Neural progenitor cell (in vitro differentiated cells): Measurements from ENCODE around the gene PCDHGA8. TPM values are rescaled to one million over a fixed set of nuclear protein-coding genes. Genes with fewer than 3 reads are reported as not detected.
"Not testable (repeated sequence)": the region's sequence is repeated elsewhere in the genome, so short reads cannot be mapped to it uniquely, and the experiment has no call there.

Experiments used
- DNase-seq: peaks from one replicate; pipeline ENCODE4 v3.0.0-alpha.2; 2016; ENCODE audit warnings: low spot score
- H2AFZ ChIP-seq: fragments of 200-600 bp; sonication (generic); replicated peaks from 2 replicates; pipeline ENCODE4 v1.6.1; 2016; ENCODE audit warnings: antibody characterized with exemption
- H3F3A ChIP-seq: fragments of 200-600 bp; sonication (generic); 2 replicates; pipeline ENCODE4 v1.6.1; 2016; ENCODE audit warnings: antibody characterized with exemption, low read depth
- H3K27ac ChIP-seq: fragments of 200-600 bp; sonication (generic); 2 replicates; pipeline ENCODE4 v1.5.1; 2016; ENCODE audit warnings: mild to moderate bottlenecking
- H3K27me3 ChIP-seq: fragments of 200-600 bp; sonication (generic); 2 replicates; pipeline ENCODE4 v1.6.1; 2016; ENCODE audit warnings: mild to moderate bottlenecking, moderate library complexity
- H3K36me3 ChIP-seq: fragments of 200-600 bp; sonication (generic); 2 replicates; pipeline ENCODE4 v1.5.1; 2016
- H3K4me1 ChIP-seq: fragments of 200-600 bp; sonication (generic); 2 replicates; pipeline ENCODE4 v1.6.1; 2016; ENCODE audit warnings: mixed run types
- H3K4me2 ChIP-seq: fragments of 200-600 bp; sonication (generic); 2 replicates; pipeline ENCODE4 v1.6.1; 2016
- H3K4me3 ChIP-seq: fragments of 200-600 bp; sonication (generic); 2 replicates; pipeline ENCODE4 v1.5.1; 2016
- H3K79me2 ChIP-seq: fragments of 200-600 bp; sonication (generic); 2 replicates; pipeline ENCODE4 v1.6.1; 2016; ENCODE audit warnings: low read depth
- H3K9ac ChIP-seq: fragments of 200-600 bp; sonication (generic); 2 replicates; pipeline ENCODE4 v1.6.1; 2016
- H3K9me3 ChIP-seq: fragments of 200-600 bp; sonication (generic); 2 replicates; pipeline ENCODE4 v1.5.1; 2016; ENCODE audit warnings: low read depth
- H4K20me1 ChIP-seq: fragments of 200-600 bp; sonication (generic); 2 replicates; pipeline ENCODE4 v1.6.1; 2016; ENCODE audit warnings: low read depth
- H3K27ac Mint-ChIP-seq: 3 replicates; pipeline ENCODE4 v1.8.0; 2021; ENCODE audit warnings: mixed read lengths
- H3K27me3 Mint-ChIP-seq: 2 replicates; pipeline ENCODE4 v1.8.0; 2022; ENCODE audit warnings: low read depth, mild to moderate bottlenecking, inconsistent platforms, moderate library complexity, mixed read lengths; ENCODE audit not compliant: insufficient read depth
- H3K36me3 Mint-ChIP-seq: 3 replicates; pipeline ENCODE4 v1.8.0; 2021; ENCODE audit warnings: mixed read lengths
- H3K4me1 Mint-ChIP-seq: 3 replicates; pipeline ENCODE4 v1.8.0; 2021; ENCODE audit warnings: mixed read lengths
- H3K4me3 Mint-ChIP-seq: 3 replicates; pipeline ENCODE4 v1.8.0; 2021; ENCODE audit warnings: mild to moderate bottlenecking, moderate library complexity, mixed read lengths
- H3K9me3 Mint-ChIP-seq: 3 replicates; pipeline ENCODE4 v1.8.0; 2020; ENCODE audit warnings: mixed read lengths
- CTCF ChIP-seq: fragments of 200-600 bp; sonication (generic); IDR thresholded peaks from 2 replicates; pipeline ENCODE4 v1.5.1; 2017; ENCODE audit warnings: antibody characterized with exemption, mild to moderate bottlenecking
- EZH2 ChIP-seq: fragments of 200-600 bp; sonication (generic); IDR thresholded peaks from 2 replicates; pipeline ENCODE4 v1.6.1; 2017; ENCODE audit warnings: antibody characterized with exemption, mild to moderate bottlenecking, moderate library complexity
- EZH2phosphoT487 ChIP-seq: fragments of 200-600 bp; sonication (generic); IDR thresholded peaks from 2 replicates; pipeline ENCODE4 v1.6.1; 2017; ENCODE audit warnings: antibody characterized with exemption
- total RNA-seq: library from RNA; depleted of rRNA; stranded (reverse); fragments of >200 nt; gene quantifications from 2 replicates; pipeline ENCODE4 v1.2.3, GENCODE V29; 2015; ENCODE audit warnings: low replicate concordance

Gene PCDHGA8
- total RNA-seq, 1 donor from 2014 or later: 3.3 TPM

GRCh38 chr5:141403387-141403786 is 11.0 kb downstream of the PCDHGA8 start:
- Histone ChIP-seq H3K4me1 (no peaks in the 10 kb centered on the region), H3F3A (peaks cover 4% of the 10 kb centered on the region), H3K36me3 (no peaks in the 10 kb centered on the region), H3K9ac (no peak overlapping the region), H3K9me3 (peaks cover 16% of the 10 kb centered on the region), H3K27me3 (peaks cover 2% of the 10 kb centered on the region), H3K4me2 (no peak overlapping the region), H3K27ac (no peak overlapping the region), H3K79me2 (no peaks in the 10 kb centered on the region), H4K20me1 (no peaks in the 10 kb centered on the region), H2AFZ (no peak overlapping the region), H3K4me3 (no peak overlapping the region)
- Mint-ChIP-seq H3K36me3 (peaks cover 18% of the 10 kb centered on the region), H3K9me3 (peaks cover 67% of the 10 kb centered on the region), H3K4me3 (no peak overlapping the region), H3K27me3 (peaks cover 4% of the 10 kb centered on the region), H3K4me1 (peaks cover 3% of the 10 kb centered on the region), H3K27ac (no peak overlapping the region)
- no peak for DNase-seq
- TF ChIP-seq CTCF (no peak), EZH2phosphoT487 (no peak), EZH2 (no peak)

- peaks cover 41% of the 10 kb centered on the region for H3K36me3 Mint-ChIP-seq
- not testable (repeated sequence) for H3K27ac ChIP-seq, H3K27me3 ChIP-seq, H3K79me2 ChIP-seq, H4K20me1 ChIP-seq, H3K9ac ChIP-seq, H3K4me1 ChIP-seq
- H3K27me3 Mint-ChIP-seq: peaks cover 16% of the 10 kb centered on the region
- Histone ChIP-seq H3F3A (peaks cover 14% of the 10 kb centered on the region), H3K4me3 (peak within 1 kb of the TSS; percentile 54), H2AFZ (peak within 1 kb of the TSS; percentile 85), H3K9me3 (peaks cover 28% of the 10 kb centered on the region), H3K36me3 (peaks cover 12% of the 10 kb centered on the region), H3K4me2 (peak within 1 kb of the TSS; percentile 76)
- H3K4me1 Mint-ChIP-seq: peaks cover 14% of the 10 kb centered on the region
- peak; percentile 89 for DNase-seq
- H3K4me3 Mint-ChIP-seq: peak within 1 kb of the TSS; percentile 94
- H3K27ac Mint-ChIP-seq: peak within 1 kb of the TSS; percentile 100
- TF ChIP-seq CTCF: peak; percentile 80
- peaks cover 79% of the 10 kb centered on the region for H3K9me3 Mint-ChIP-seq
These were observed 15.5 kb downstream of the PCDHGA8 start, which contains the start of gene PCDHGB6 for GRCh38 chr5:141407790-141408505. Gene PCDHGB6, plus strand, starts transcription at chr5:141408021. Its CDS starts 182 bp downstream, at chr5:141408203.

GRCh38 chr5:141409598-141410306 is 17.3 kb downstream of the PCDHGA8 start:
- Mint-ChIP-seq H3K27ac (peak overlapping the region; percentile 14), H3K9me3 (peaks cover 81% of the 10 kb centered on the region), H3K36me3 (peaks cover 59% of the 10 kb centered on the region), H3K4me1 (peaks cover 14% of the 10 kb centered on the region), H3K4me3 (no peak overlapping the region), H3K27me3 (peaks cover 18% of the 10 kb centered on the region)
- Histone ChIP-seq H3K4me1 (no peaks in the 10 kb centered on the region), H3F3A (peaks cover 14% of the 10 kb centered on the region), H3K4me3 (no peak overlapping the region), H3K27ac (no peak overlapping the region), H3K36me3 (peaks cover 12% of the 10 kb centered on the region), H3K27me3 (peaks cover 8% of the 10 kb centered on the region), H2AFZ (no peak overlapping the region), H3K9me3 (peaks cover 38% of the 10 kb centered on the region), H3K79me2 (no peaks in the 10 kb centered on the region), H4K20me1 (no peaks in the 10 kb centered on the region), H3K9ac (no peak overlapping the region), H3K4me2 (no peak overlapping the region)
- no peak for DNase-seq
- TF ChIP-seq EZH2 (no peak), EZH2phosphoT487 (no peak), CTCF (no peak)
